Cardiac muscle cell (in vitro differentiated cells and primary cell): Measurements from ENCODE around the gene KBTBD6. TPM values are rescaled to one million over a fixed set of nuclear protein-coding genes. Genes with fewer than 3 reads are reported as not detected.
A peak's percentile ranks its signal among the peaks of the same experiment; 100 is the strongest.

Experiments
- DNase-seq, 2 donors: peaks; one replicate each; pipeline versions ENCODE4 v3.0.0 to v3.0.0-alpha.2; 2010 to 2017; ENCODE audit warnings: low read depth in 1 of 2, low spot score in 1 of 2
- H3K27ac ChIP-seq: fragments of 200-600 bp; sonication (generic); 2 replicates; pipeline ENCODE4 v1.5.1; 2016
- H3K27me3 ChIP-seq: fragments of 200-600 bp; sonication (generic); 2 replicates; pipeline ENCODE4 v1.6.0; 2016; ENCODE audit warnings: control low read depth
- H3K36me3 ChIP-seq: fragments of 200-600 bp; sonication (generic); 2 replicates; pipeline ENCODE4 v1.5.1; 2016; ENCODE audit warnings: control low read depth
- H3K4me1 ChIP-seq: fragments of 200-600 bp; sonication (generic); 2 replicates; pipeline ENCODE4 v1.8.1; 2017; ENCODE audit warnings: low read depth, mild to moderate bottlenecking, mixed run types
- H3K4me3 ChIP-seq: fragments of 200-600 bp; sonication (generic); 2 replicates; pipeline ENCODE4 v1.5.1; 2016; ENCODE audit warnings: mild to moderate bottlenecking
- H3K9me3 ChIP-seq: fragments of 200-600 bp; sonication (generic); 2 replicates; pipeline ENCODE4 v1.5.1; 2017; ENCODE audit warnings: low read depth, mild to moderate bottlenecking, control low read depth
- polyA plus RNA-seq: library from polyadenylated mRNA; unstranded; fragments of >200 nt; fragmentation: Nextera tagmentation; extraction: Ambion mirVana; gene quantifications from 2 replicates; pipeline ENCODE4 v1.2.1, GENCODE V29; 2016
- total RNA-seq: library from RNA; depleted of rRNA; stranded (reverse); fragments of >200 nt; gene quantifications from 2 replicates; pipeline ENCODE4 v1.2.3, GENCODE V29; 2016
- TF ChIP-seq, protein P1 (sequence below): IDR thresholded peaks from 2 replicates; pipeline ENCODE4 v1.5.1; 2012; ENCODE audit warnings: low read depth, mild to moderate bottlenecking, low read length

KBTBD6 gene
- total and polyA plus RNA-seq, 2 experiments from 2014 or later = 7.9 to 13.8 TPM

DNA sequence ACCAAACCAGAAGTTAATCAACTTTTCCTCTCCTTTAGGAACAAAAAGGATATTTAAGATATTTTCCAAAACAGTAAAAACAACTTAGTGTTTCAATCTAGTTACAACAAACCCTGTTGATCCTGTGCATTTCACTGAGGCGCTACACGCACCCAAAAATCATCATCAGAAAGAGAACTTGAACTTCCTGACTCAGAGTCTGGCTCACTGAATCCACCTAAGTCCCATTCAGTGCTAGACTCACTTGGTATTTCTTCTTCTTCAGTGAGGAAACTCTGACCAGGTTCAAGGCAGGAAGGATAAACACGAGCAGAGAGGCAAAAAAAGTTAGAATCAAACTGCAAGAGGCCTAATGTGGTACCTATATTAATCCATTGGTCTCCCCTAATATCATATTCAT is 2.2 kb downstream of the KBTBD6 start:
- Histone ChIP-seq H3K36me3 (peaks cover 2% of the 10 kb centered on the region), H3K27me3 (no peaks in the 10 kb centered on the region), H3K4me1 (peaks cover 37% of the 10 kb centered on the region), H3K27ac (no peak overlapping the region), H3K4me3 (peak overlapping the region; percentile 2), H3K9me3 (no peaks in the 10 kb centered on the region)
- TF ChIP-seq, protein P1, sequence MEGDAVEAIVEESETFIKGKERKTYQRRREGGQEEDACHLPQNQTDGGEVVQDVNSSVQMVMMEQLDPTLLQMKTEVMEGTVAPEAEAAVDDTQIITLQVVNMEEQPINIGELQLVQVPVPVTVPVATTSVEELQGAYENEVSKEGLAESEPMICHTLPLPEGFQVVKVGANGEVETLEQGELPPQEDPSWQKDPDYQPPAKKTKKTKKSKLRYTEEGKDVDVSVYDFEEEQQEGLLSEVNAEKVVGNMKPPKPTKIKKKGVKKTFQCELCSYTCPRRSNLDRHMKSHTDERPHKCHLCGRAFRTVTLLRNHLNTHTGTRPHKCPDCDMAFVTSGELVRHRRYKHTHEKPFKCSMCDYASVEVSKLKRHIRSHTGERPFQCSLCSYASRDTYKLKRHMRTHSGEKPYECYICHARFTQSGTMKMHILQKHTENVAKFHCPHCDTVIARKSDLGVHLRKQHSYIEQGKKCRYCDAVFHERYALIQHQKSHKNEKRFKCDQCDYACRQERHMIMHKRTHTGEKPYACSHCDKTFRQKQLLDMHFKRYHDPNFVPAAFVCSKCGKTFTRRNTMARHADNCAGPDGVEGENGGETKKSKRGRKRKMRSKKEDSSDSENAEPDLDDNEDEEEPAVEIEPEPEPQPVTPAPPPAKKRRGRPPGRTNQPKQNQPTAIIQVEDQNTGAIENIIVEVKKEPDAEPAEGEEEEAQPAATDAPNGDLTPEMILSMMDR = no peak
- no peak for DNase-seq

DNA sequence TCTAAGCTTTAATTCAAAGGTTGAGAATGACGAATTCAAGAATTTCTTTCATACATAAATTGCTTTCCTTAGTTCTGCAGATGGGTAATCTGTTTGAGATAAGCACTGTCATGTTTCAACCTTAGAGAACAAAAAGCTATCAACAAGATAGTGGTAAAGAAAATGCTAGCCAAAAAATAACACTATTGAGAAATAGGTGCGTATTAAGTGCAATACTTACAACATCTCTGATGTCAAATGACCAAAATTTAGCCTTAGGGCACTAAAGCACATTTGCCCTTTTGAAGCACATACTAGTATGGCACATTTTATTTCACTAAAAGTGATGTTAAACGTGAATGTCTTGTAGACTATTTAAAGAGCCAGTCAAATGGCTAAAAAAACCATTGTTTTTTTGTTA is 4.9 kb downstream of the KBTBD6 start:
- no peak overlapping the region for H3K27ac ChIP-seq

DNA sequence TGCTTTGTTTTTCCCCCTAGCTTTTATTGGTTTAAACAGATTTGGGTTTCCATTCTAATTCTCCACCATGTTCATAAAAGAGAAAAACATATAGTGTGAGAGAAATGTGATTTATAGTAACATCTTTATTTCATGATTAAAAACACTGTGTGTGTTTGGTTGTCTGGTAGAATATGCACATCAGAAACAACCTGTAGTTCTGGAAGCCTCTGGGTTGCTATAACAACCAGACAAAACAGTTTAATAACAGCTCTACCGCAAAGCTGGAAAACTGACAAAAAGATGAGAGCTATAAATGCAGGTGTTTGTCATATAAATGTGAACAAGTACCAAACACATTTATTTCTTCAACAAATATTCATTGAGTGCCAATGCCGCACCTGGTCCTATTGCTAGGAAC is 9.8 kb downstream of the KBTBD6 start:
- H3K27ac ChIP-seq = no peak overlapping the region
- no peaks in the 10 kb centered on the region for H3K36me3 ChIP-seq
- no peaks in the 10 kb centered on the region for H3K27me3 ChIP-seq
- no peak overlapping the region for H3K4me3 ChIP-seq
- H3K4me1 ChIP-seq = peaks cover 4% of the 10 kb centered on the region
- H3K9me3 ChIP-seq = no peaks in the 10 kb centered on the region
- TF ChIP-seq, protein P1 = no peak
- no peak for DNase-seq

More for the DNA sequence above, 4.9 kb downstream of the KBTBD6 start:
- DNase-seq = peak in 1 of 2 donors; percentile 41
- H3K36me3 ChIP-seq = peaks cover 2% of the 10 kb centered on the region
- TF ChIP-seq, protein P1 = no peak
- peaks cover 31% of the 10 kb centered on the region for H3K4me1 ChIP-seq
- H3K4me3 ChIP-seq = no peak overlapping the region
- H3K9me3 ChIP-seq = no peaks in the 10 kb centered on the region
- H3K27me3 ChIP-seq = no peaks in the 10 kb centered on the region

DNA sequence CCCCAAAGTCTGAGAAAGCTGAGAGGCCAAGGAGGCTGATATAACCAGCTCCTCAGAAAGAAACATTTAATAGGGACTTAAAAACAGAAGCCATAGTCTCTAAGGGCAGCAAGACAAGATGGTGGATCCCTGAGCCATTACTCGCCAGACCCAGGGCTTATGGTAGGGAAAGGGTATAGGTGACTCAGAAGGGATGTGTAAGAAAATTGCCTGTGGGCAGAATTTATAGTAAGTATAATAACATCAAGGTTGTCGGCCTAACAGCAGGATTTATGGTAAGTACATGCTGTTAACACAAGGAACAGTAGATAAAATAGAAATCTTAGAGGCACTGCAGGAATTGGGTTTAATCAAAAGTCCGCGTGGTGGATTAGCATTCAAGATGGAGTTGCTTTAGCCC is 14.7 kb downstream of the KBTBD6 start:
- no peak overlapping the region for H3K27ac ChIP-seq
- H3K4me3 ChIP-seq = no peak overlapping the region
- no peaks in the 10 kb centered on the region for H3K27me3 ChIP-seq
- TF ChIP-seq, protein P1 = no peak
- no peaks in the 10 kb centered on the region for H3K9me3 ChIP-seq
- DNase-seq = no peak
- H3K4me1 ChIP-seq = no peaks in the 10 kb centered on the region
- no peaks in the 10 kb centered on the region for H3K36me3 ChIP-seq

DNA sequence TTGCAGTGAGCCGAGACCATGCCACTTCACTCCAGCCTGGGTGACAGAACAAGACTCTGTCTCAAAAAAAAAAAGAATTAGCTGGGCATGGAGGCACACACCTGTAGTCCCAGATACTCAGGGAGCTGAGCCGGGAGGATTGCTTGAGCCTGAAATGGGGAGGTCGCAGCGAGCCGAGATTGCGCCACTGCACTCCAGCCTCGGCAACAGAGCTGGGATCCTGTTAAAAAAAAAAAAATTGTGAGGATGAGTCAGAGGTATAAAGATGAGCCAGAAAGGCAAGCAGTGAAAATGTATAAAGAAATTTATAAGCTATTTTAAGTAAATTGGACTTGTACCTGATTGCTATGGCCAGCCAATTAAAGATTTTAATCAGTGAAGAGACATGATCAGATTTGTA is 21.1 kb downstream of the KBTBD6 start:
- H3K36me3 ChIP-seq = no peaks in the 10 kb centered on the region
- H3K9me3 ChIP-seq = no peaks in the 10 kb centered on the region
- TF ChIP-seq, protein P1 = no peak
- no peak overlapping the region for H3K27ac ChIP-seq
- no peaks in the 10 kb centered on the region for H3K27me3 ChIP-seq
- no peak overlapping the region for H3K4me3 ChIP-seq
- H3K4me1 ChIP-seq = no peaks in the 10 kb centered on the region
- peak in 1 of 2 donors; percentile 61 for DNase-seq

DNA sequence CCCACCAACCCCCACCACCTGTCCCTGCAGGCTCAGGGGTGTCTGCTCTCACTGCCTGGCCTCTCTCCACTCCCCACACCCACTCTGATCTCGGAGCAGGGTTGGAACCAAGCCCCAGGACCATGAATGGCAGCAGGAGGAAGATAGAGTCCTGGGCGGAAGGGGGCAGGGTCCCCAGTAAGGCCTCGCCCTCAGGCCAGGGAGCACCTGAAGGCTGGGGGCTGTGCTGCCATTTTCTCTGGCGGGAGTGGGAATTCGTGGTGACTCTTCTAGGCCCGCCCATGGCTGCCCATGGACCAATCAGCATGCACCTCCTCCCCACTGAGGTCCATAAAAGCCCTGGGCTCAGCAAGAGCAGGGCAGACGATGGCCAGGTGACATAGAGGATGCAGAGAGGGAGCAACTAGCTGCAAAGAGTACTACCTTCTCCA is 25.0 kb downstream of the KBTBD6 start:
- H3K4me1 ChIP-seq = no peaks in the 10 kb centered on the region
- TF ChIP-seq, protein P1 = no peak
- no peak for DNase-seq
- no peaks in the 10 kb centered on the region for H3K9me3 ChIP-seq
- no peak overlapping the region for H3K27ac ChIP-seq
- no peaks in the 10 kb centered on the region for H3K27me3 ChIP-seq
- H3K4me3 ChIP-seq = no peak overlapping the region
- H3K36me3 ChIP-seq = no peaks in the 10 kb centered on the region
